Ishikawa (cell line): Measurements from ENCODE around the gene CDRT4.

ENCODE experiments used
- CREB1 ChIP-seq: IDR thresholded peaks from 2 replicates; pipeline ENCODE4 v1.6.1; 2012; ENCODE audit warnings: low read depth
- EGR1 ChIP-seq: IDR thresholded peaks from 2 replicates; pipeline ENCODE4 v1.6.1; 2012
- EP300 ChIP-seq: IDR thresholded peaks from 2 replicates; pipeline ENCODE4 v1.6.1; 2012; ENCODE audit warnings: borderline replicate concordance
- RAD21 ChIP-seq: IDR thresholded peaks from 2 replicates; pipeline ENCODE4 v1.6.1; 2012; ENCODE audit warnings: low read depth
- TAF1 ChIP-seq: IDR thresholded peaks from 2 replicates; pipeline ENCODE4 v1.6.1; 2012; ENCODE audit warnings: low read depth, mild to moderate bottlenecking
- TCF12 ChIP-seq: IDR thresholded peaks from 2 replicates; pipeline ENCODE4 v1.6.1; 2012; ENCODE audit warnings: low read depth
- USF1 ChIP-seq: IDR thresholded peaks from 2 replicates; pipeline ENCODE4 v1.6.1; 2012

- TF ChIP-seq TCF12 (no peak), CREB1 (no peak), EGR1 (no peak), TAF1 (no peak), RAD21 (no peak), USF1 (no peak), EP300 (no peak)
Observed at GRCh38 chr17:15404106-15405057, 63.0 kb downstream of the CDRT4 start.
